Inferior parietal cortex (tissue), 1 donor: ENCODE results near the gene GRPEL1.
"Not testable (repeated sequence)": the region's sequence is repeated elsewhere in the genome, so short reads cannot be mapped to it uniquely, and the experiment has no call there.

Experiments
- DNase-seq: peaks from one replicate; pipeline ENCODE4 v3.0.0-alpha.2; 2016; ENCODE audit errors: extremely low spot score

GRPEL1 gene

GRCh38 chr4:7067452-7068278 is at the start of gene GRPEL1:
TSS of gene GRPEL1 (minus strand) at chr4:7068064. CDS start at chr4:7068032, 32 bp downstream.
- DNase-seq: peak; percentile 100

GRCh38 chr4:7116705-7117104 is 48.8 kb upstream of the GRPEL1 start:
- DNase-seq: no peak

- no peak for DNase-seq
These were observed 47.9 kb upstream of the GRPEL1 start for GRCh38 chr4:7115557-7116340.

DNA sequence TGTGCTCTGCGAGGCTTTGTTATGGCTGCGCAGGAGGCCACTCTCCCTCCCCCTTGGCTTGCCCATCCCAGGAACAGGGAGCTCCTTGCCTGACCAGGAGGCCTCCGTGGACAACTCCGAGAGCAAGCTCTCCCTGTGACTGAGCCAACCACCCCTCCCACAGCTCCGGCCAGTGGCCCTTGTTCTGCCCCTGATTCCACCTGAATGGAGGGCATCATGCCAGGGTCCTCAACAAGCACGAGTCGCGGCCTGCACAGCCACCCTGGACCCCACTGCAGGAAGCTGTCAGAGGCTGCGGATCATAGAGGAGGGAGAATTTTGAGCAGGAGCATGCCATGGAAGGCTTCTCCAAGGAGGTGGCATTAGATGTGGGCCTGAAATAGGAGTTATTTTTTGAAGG is 44.8 kb upstream of the GRPEL1 start:
- DNase-seq: no peak

- no peak for DNase-seq
These were observed 43.6 kb upstream of the GRPEL1 start for GRCh38 chr4:7111441-7111840.

- no peak for DNase-seq
These were observed 42.7 kb upstream of the GRPEL1 start for GRCh38 chr4:7110546-7110945.

DNA sequence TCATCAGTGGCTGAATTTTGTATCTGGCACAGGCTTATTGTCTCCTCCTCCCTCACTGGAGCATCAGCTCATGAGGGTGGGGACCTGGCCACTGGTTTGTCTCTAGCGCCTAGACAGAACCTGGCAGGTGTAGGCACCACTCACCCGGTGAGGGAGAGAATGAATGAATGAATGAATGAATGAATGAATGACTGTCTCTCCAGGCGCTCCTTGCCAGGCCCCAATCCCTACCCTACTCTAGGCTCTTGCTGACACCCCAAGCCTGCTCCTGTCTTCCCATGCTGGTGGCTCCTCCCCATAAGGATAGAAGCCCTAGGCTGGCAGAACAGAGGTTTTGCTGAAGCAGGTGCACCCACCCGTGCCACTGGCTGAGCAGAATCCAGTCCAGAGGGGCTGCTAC is 41.3 kb upstream of the GRPEL1 start:
- DNase-seq: no peak

- DNase-seq: no peak
These were observed 40.8 kb upstream of the GRPEL1 start for GRCh38 chr4:7108660-7109059.

DNA sequence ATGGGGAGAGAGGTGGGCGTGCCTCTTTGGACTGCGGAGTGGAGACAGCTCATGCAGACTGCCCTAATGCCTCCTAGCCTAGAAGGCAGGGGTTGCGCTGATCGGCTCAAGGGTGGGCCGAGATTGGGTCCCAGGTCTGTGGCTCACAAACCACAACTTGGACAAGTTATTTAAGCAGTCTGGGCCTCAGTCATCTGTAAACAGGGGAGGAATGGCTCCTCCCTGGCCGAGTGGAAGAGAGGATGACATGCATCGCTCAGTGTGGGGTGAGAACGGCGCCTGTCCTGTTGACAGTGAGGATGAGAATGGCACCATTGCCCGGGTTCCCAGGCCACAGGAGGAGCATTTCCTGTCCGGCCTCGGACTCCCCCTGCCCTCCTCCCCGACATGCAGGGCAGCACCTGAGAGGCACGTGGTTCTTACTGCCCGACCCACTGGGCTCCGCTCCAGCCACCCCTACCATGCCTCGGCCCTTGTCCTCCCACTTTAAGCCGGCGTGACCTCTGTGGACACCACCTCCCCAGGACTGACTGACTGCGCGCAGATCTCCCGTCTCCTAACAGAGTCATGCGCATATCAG is 40.3 kb upstream of the GRPEL1 start:
- DNase-seq: no peak

GRCh38 chr4:7107166-7107905 is 39.5 kb upstream of the GRPEL1 start:
- no peak for DNase-seq

DNA sequence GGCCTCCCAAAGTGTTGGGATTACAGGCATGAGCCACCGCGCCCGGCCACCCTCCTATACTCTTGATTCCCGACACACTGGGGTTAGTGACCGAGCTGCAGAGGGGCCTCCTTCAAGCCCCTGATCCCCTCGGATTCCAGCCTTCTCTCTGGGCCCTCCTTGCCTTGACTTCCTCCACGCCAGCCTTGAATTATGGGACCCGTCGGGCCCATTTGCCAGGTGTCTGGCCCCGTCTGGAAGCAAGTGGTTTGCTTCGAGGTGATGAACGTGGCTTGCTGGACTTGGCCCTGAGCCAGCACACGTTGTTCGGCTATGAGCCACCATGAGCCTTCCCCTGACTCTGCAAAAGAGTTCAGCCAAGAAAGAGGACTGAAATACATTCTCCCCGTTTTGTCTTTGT is 37.4 kb upstream of the GRPEL1 start:
- no peak for DNase-seq

- DNase-seq: no peak
These were observed 36.6 kb upstream of the GRPEL1 start for GRCh38 chr4:7104366-7105031.

DNA sequence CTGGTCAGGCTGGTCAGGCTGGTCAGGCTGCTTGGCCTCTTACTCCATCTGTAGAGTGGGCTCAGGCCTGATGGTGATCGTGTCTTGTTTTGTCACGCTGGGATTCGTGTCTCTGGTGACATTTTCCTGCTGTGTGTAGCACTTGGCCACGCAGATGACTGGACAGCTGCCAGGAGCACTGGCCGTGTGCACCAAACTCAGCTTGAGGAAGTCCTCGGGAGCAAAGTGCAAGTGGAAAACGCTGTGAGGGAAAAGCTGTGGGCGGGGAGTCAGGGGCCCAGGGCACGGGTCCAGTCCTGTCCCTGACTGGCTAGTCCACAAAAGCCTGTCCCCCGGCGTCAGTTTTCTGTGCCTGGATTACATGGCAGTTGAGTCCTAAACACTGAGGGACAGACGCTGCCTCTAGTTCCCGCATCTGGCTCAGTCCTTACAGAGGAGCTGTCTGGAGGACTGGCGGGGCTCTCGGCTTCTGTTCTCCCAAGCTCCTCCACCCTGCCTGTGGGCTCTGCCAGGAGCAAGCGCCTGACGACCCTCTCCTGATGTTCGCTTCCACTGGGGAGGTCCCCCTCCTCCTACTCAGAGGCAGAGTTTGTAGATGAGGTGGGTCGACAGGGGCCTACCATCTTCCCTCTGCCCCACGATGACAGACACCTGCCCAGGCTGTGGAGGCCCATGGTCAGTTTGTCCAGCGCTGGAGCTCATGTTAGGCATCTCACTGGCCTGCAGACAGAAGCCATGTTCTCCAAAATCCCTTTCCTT is 35.9 kb upstream of the GRPEL1 start:
- no peak for DNase-seq

GRCh38 chr4:7103031-7103606 is 35.3 kb upstream of the GRPEL1 start:
- DNase-seq: peak; percentile 66

DNA sequence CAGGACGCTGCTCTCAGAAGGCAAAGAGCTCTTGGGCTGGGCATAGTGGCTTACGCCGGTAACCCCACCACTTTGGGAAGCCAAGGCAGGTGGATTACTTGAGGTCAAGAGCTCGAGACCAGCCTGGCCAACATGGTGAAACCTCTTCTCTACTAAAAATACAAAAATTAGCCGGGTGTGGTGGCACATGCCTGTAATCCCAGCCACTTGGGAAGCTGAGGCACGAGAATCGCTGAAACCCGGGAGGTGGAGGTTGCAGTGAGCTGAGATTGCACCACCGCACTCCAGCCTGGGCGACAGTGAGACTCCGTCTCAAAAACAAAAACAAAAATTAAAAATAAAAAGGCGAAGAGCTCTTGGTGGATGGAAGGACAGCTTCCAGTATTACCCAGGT is 34.6 kb upstream of the GRPEL1 start:
- not testable (repeated sequence) for DNase-seq

GRCh38 chr4:7101692-7102515 is 34.0 kb upstream of the GRPEL1 start:
- DNase-seq: peak; percentile 76

- DNase-seq: no peak
These were observed 28.4 kb upstream of the GRPEL1 start for GRCh38 chr4:7096236-7096635.

- no peak for DNase-seq
These were observed 27.8 kb upstream of the GRPEL1 start for GRCh38 chr4:7095611-7096155.

DNA sequence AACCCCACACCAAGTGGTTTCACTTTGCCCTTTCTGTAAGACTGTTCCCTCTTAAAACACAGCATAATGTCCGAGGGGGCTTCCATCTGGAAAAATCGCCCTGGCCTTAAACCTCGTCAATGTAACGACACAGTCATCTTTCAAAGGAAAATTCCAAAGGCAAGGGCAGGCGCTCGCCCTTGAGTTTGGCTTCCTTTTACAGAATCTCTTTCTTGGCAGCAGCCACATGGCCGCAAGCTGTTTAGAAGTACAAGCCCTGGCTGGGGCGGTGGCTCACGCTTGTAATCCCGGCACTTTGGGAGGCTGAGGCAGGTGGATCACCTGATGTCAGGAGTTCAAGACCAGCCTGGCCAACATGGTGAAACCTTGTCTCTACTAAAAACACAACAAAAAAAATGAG is 27.1 kb upstream of the GRPEL1 start:
- no peak for DNase-seq
